HG03457 (cell line): ENCODE results near the gene LTBP3.

ENCODE experiments used
- ATAC-seq: cut with Tn5 transposase; IDR thresholded peaks from one replicate; pipeline ENCODE4 v1.9.1; 2021; ENCODE audit warnings: moderate number of reproducible peaks; ENCODE audit not compliant: unreplicated experiment

The LTBP3 gene

DNA sequence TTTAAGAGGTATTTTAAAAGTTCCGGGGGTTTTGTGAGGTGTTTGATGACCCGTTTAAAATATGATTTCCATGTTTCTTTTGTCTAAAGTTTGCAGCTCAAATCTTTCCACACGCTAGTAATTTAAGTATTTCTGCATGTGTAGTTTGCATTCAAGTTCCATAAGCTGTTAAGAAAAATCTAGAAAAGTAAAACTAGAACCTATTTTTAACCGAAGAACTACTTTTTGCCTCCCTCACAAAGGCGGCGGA is 59.5 kb downstream of the LTBP3 start:
- no peak for ATAC-seq

DNA sequence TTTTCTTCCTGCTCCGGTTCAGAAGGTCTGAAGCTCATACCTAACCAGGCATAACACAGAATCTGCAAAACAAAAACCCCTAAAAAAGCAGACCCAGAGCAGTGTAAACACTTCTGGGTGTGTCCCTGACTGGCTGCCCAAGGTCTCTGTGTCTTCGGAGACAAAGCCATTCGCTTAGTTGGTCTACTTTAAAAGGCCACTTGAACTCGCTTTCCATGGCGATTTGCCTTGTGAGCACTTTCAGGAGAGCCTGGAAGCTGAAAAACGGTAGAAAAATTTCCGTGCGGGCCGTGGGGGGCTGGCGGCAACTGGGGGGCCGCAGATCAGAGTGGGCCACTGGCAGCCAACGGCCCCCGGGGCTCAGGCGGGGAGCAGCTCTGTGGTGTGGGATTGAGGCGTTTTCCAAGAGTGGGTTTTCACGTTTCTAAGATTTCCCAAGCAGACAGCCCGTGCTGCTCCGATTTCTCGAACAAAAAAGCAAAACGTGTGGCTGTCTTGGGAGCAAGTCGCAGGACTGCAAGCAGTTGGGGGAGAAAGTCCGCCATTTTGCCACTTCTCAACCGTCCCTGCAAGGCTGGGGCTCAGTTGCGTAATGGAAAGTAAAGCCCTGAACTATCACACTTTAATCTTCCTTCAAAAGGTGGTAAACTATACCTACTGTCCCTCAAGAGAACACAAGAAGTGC is 60.0 kb downstream of the LTBP3 start:
- ATAC-seq = no peak

DNA sequence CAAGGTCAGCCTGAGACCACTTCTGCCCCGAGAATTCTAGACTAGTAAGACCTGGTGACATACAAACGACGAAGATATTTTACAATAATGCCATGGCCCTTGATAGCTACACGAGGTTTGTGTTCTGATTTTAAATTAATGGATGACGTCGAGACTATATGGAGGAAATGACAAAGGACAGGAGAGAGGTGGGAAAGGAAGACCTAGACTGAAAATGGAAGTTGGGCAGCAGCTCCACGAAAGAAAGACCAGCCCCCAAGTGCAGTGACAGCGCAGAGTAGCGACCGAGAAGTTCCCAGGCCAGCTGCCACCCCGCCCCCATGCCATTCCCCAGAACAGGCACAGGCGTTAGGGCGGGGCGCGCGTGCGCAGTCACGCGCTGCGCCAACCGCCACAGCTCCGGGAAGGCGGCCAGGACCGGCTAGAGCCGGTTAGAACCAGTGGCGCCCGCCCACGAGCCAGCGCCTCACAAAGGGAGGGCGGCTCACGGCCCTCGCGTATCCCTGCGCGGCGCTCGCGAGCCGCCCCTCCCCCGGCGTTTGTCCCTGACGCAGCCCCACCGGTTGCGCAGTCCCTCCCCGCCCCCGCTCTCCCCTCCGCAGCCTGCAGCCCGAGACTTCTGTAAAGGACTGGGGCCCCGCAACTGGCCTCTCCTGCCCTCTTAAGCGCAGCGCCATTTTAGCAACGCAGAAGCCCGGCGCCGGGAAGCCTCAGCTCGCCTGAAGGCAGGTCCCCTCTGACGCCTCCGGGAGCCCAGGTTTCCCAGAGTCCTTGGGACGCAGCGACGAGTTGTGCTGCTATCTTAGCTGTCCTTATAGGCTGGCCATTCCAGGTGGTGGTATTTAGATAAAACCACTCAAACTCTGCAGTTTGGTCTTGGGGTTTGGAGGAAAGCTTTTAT is 60.8 kb downstream of the LTBP3 start:
- ATAC-seq = peak; percentile 45

DNA sequence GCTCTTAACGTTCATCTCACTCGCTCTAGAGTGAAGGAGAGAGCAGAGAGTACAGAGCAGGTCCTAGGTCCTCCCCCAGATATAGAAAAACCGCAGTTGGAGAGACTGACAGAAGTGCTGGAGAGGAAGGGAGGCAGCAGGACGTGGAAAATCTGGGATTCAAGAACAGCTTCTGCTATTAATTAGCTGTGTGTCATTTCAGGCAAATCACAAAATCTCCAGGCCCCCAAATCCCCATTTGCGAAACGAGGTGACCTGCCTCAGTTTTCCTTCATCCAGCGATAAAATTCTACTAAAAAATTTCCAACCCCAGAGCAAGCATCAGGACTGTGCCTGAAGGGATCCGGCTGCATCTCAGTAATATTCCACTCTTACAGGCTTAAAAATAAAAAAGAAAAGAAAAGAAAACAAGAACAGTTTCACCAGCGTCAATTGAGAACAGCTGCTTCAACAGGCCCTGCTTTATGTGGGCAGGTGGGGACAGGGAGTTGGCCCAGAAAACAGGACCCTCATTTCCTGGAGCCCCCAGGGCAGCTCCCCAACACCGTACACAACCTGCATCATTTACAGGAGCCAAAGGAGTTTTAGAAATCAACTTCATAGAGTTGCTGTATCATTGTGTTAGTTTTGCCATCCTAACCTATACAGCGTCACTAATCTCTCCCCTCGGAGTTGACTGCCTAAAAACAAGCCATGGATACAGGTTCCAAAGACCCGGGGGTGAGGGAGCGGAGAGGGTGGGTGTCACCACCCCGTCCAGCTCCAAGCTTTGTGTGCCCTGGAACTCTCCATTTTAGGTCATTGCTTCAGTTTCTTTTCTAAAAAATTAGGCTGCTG is 61.6 kb downstream of the LTBP3 start:
- peak; percentile 0 for ATAC-seq

DNA sequence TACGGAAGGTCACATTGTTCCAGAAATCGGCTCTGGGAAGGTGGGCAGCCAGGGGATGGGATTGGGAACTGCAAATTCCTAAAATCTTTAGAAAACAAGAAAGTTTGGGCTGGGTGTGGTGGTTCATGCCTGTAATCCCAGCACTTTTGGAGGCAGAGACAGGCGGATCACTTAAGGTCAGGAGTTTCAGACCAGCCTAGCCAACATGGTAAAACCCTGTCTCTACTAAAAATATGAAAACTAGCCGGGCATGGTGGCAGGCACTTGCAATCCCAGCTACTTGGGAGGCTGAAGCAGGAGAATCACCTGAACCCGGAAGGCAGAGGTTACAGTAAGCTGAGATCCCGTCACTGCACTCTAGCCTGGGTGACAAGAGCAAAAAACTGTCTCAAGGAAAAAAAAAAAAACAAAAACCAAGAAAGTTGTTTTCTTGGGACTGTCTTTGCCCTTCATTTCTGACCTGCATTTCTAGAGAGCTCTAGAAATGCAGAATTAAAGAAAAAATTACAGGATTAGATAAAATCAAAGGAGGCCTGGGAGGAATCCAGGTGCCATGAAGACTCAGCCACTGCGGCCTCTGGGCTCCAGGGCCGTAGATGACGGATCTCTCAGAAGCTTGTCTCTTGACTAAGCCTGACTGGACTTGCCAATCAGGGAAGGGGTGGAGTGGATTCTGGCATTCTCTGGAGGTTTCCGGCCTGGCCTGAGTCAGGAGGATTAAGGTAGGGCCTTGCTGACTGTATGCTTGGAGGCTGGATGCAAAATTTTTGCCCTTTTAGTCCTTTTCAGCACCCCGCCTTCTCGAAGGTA is 64.6 kb downstream of the LTBP3 start:
- ATAC-seq = no peak

DNA sequence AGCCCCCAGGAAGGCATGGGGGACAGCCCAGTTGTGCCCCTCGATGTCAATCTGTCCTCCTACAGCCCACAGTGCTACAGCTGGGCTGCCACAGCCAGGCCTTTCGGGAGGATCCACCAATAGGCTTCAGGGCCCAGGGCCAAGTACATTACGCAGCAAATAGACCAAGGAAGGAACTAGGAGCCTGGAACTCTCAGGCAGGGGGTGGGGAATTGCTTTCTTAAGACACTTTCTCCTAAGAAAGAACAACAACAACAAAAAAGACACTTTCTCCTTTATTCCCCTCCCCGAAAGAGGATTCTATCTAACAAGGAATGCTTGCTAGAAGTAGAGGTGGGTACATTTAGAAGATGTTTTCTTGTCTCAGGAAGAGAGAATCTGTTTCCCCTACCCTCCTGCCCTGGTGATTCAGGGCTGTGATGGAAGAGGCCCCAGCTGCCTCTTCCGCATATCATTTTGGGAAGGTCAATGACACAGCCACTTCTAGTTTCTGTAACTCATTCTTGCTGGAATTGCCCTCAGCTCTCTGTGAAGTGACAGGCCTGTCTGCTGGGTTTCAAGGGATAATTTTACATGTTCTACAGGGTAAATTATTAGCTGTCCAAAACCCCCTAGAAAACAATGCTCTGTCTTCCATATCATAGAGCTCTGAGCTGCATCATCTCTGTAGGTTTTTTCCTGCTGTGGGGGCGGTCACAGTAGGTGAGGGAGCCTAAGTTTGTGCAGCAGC is 65.4 kb downstream of the LTBP3 start:
- no peak for ATAC-seq

DNA sequence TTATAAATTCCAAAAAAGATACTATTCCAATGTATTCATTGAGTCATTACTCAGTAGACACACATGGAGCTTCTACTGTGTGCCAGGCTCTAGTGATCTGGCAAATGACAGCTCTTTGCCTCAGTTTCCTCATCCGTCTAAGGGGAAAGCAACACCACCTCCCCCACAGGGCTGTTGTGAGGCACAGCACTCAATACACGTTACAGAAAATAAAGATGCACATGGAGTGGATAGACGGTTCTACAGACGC is 65.8 kb downstream of the LTBP3 start:
- no peak for ATAC-seq

DNA sequence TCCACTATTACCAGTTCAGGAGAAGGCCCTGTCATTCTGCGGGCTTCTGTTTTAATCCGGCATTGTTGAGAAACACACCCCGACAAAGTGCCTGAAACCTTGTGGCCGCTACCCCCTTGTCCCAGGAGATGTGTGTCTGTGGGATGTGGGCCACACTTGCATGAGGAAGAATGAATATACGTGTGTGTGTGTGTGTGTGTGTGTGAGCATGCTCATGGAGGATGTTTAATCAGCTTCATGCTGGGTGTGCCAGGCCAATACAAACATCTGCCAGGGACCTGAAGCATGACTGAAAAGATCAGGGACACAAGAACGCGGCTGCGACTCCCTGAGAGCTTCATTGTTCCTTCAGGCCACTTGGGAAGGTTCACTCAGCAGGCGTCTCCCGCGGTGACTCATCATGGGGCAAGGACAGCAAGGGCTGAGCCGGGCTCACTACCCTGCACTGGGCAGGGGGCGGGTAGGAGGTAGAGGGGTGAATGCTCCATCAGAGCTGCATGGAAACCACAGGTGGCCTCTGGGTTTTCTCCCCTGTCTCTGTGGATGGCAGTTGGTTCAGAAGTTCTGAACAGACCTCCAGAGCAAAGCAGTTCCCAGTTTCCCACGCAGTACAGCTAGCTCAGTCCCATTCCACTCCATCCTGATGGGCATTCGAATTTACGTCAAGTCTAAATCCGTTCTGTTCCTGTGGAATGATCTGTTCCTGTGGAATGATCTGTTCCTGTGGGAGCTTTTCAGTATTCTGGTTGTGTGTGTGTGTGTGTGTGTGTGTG is 66.4 kb downstream of the LTBP3 start:
- no peak for ATAC-seq

DNA sequence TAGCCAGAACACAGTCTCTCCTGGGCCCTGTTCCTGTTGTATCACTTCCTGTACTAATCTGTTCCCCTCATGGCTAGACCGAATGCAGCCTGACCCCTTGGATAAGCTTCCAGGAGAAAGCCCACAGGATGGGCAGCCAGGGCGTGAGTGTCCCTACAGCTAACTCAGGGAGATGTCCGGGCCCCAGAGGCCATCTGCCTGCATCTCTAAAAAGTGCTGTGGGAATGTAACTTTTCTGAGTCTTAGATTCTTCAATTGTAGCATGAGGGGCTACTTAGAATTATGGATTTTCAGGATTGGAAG is 67.0 kb downstream of the LTBP3 start:
- ATAC-seq = no peak

DNA sequence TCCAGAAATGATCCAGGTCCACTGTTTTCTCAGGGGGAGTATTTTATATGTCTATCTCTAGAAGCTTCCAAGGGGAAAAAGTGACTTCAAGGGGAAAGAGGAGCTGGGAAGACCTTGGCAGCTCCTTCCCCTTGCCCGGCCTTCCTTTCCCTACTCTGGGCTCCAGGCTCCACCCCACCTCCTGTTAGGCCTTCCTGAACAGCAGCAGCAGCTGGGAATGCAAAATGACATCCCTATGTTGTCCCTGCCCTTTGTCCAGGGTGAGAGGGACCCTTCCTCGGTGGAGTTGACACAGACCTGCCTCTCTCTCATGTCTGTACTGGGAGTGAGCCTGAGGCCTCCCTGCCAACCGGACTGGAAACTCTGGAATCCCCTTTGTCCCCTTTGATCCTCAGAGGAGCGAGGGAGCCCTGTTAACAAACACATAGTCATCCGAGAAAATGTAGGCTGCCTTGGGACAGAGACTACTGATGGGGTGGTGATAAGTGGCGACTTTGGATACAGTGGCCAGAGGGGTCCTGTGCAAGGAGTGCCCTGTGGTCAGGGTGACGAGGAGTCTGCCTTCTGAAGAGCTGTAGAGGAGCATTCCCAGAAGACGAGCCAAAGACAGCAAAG is 68.3 kb downstream of the LTBP3 start:
- no peak for ATAC-seq

DNA sequence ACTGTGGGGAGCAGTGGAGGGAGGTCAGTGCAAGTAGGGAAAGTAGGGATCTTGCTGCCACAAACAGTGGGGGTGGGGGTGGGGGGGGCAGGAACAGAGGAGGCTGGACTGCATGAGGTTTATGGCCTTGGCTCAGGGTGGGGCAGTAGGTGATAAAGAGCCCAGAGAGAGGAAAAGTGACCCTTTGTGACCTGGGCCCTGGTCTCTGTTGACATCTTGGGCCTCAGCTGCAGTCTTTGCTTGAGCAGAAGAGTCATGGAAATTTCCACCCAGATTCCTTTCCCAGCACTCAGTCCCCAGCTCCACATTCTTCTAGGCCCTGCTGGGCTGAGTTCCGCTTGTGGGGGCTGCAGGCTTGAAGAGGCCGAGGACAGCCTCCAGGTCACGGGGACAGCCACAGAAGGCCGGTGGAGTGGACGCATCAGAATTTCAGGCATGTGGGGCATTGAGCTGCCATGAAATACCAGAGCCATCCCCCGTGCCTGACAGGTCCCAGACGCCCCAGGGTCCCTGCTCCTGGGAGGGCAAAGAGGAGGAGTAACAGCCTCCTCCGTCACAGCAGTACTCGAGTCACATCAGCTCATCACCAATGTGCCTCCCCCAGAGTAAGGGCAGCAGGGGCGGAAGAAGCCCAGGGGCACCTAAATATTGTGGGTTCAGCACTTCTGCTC is 69.0 kb downstream of the LTBP3 start:
- ATAC-seq = no peak
